MV-4-11 (cell line): ENCODE results near the gene COL4A1.

Source experiments
- DNase-seq: peaks from one replicate; lab custom pipeline; 2025; lab: John Stamatoyannopoulos, UW

COL4A1 gene

DNA sequence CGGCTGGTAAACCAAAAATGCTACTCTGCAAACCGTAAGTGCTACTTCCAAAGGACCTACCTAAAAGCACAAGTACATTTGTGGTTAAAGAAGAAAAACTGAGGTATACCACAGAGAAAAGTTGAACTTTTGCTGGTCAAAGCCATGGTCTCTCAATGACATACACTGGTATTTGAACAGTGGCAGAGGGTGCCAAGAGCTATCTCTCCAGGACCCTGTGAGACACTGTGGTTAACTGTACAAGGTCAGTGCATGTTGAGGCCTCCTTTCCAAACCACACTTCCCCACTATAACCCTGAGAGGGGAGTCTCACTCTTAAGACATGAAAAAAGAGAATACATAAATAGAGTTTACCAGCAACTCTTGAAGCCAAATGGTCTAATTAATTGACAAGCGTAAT is 49.5 kb downstream of the COL4A1 start:
- DNase-seq, result no peak

- no peak for DNase-seq
These were observed 50.6 kb downstream of the COL4A1 start for GRCh38 chr13:110256126-110256905.

DNA sequence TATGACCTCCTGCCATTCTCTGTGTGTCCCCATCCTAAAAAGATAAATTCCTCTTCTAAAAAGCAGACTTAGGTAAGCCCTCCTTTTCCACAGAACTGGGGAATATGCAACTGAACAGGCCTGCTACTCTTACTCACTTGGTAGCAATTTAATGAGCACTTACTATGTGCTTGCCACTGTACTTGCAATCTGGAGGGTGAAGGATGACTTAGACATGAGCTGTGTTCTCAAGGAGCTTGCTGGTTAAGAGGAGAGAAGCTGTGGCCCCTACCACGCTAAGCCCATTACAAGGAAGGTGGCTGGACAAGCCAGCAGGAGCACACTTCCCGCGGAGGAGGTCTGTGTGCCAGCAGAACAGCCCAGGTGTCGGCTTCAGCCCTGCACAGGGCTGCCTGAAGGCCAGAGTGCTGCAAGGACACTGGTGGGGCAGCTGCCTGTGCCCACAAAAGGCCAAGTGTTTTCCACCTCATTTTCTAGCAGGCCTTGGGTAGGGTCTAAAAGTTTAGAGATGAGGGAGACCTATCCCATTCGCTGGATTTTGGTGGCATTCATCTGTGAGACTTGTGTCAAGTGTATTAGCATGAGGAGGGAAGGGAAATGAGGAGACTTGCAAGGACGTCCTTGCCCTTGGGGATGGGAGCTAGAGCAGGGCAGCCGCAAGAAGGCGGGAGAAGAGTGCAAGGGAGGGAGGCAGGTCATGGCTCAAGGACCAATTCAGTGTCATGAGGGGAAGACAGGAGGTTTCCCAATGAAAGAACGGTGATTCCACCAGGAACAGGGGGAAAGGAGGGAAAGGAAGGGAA is 52.0 kb downstream of the COL4A1 start:
- no peak for DNase-seq

- no peak for DNase-seq
These were observed 52.7 kb downstream of the COL4A1 start for GRCh38 chr13:110254151-110254679.

GRCh38 chr13:110251193-110251819 is 55.7 kb downstream of the COL4A1 start:
- no peak for DNase-seq

- no peak for DNase-seq
These were observed 56.6 kb downstream of the COL4A1 start for GRCh38 chr13:110250258-110250891.

DNA sequence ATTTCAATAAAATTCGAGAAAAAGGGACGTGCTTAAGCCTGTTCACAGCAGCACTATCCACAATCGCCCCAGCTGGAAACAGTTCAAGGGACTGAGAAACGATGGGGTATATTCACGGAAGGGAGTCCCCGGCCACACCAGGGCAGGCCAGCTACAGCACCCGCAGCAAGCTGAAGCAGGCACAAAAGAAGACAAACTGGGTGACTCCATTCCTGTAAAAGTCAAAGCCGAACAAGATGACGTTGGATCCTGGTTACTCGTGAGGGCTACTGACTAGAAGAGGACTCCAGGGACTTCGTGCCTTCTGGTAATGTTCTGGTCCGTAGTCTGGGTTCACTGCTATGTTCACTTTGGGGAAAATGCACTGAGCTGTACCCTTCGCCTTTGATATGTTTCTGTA is 57.6 kb downstream of the COL4A1 start:
- no peak for DNase-seq

DNA sequence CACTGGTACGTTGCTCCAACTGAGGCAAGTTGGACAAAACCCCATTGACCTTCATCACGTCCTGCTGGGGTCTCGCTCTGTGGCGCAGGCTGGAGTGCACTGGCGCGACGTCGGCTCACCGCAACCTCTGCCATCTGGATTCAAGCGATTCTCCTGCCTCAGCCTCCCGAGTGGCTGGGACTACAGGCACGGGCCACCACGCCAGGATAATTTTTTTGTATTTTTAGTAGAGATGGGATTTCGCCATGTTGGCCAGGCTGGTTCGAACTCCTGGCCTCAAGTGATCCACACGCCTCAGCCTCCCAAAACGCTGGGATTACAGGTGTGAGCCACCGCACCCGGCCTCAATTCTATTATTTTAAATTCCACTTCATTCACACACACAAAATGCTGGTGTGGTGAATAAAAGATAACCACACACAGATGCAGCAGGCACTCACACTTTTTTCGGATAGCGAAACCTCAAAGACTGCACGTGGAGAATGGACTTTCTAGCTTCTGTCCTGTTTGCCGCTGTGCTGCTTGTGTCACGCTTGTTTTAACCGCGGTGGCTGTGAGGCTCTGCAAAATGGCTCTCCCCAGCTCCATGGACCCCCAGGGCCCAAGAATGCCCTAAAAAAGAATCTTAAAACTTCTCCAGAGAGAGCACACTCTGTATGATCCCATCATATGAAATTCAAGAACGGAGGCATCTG is 58.4 kb downstream of the COL4A1 start:
- DNase-seq, result no peak

DNA sequence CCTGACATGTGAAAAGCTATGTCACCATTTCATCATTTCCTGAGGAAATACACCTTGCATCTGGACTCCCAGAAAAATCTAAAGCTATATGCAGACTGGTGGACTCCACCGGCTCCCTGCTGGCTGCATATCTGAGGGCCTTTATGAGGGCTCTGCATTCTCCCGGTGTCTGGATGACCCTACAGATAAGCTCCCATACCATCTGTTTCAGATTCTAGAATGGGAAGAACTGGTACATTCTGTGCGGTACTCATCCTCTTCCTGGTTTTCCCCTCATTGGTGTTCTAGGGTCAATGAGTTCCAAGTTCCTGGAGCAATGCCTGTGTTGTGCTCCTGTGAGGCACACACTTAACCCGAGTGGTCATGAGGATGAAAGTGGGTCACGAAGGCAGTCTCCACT is 60.4 kb downstream of the COL4A1 start:
- DNase-seq, result no peak

GRCh38 chr13:110245416-110245899 is 61.5 kb downstream of the COL4A1 start:
- no peak for DNase-seq

DNA sequence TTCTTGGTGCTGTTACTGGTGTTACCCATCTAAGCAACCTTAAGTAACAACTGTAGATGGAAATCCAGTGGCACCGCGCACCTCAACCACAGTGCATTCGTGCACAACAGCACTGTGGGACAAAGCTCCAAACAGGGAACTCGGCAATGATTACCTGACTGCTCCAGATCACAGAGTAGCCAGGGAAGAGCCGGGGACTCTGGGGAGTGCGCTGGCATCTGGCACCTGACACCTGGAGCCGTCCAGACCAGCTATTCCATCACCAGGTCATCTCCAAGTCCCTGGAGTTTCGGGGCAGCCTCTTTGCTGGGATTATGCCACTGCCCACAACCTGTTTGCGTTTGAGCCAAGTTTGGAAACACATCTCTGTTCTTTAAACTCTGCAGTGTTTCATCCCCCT is 62.0 kb downstream of the COL4A1 start:
- DNase-seq, result no peak

DNA sequence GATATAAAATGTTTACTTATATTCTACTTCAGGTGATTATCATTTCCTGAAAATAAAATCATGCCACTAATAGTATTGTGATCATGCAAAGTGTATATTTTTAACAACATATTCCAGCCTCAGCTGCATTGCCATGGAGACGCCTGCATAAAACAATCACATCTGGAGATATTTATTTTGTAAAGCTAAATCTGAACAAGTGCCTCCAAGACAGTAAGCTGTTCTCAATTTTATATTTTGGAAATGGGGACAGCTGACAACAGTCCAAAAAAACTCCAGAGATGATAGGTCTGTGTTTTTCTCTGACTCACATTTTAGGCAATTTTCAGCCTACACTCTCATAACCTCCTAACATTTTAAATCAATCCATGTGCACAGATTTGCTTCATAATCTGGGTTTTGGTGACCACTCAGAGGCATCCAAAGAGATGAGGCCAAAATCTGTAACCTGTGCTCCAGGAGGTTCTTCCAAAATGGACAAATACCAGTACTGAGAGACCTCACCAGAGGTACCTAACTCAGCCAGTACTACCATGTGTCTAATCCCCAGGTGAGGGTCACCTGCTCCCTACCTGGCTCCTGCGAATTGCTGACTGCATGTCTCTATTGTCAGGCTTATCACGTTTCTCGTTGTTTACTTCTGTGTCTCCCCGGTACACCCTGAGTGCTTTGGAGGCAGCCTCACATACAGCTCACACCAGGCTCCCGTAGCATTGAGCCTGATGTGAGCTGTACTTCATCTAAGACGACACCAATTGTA is 62.7 kb downstream of the COL4A1 start:
- DNase-seq, result no peak

GRCh38 chr13:110242615-110243014 is 64.3 kb downstream of the COL4A1 start:
- no peak for DNase-seq

DNA sequence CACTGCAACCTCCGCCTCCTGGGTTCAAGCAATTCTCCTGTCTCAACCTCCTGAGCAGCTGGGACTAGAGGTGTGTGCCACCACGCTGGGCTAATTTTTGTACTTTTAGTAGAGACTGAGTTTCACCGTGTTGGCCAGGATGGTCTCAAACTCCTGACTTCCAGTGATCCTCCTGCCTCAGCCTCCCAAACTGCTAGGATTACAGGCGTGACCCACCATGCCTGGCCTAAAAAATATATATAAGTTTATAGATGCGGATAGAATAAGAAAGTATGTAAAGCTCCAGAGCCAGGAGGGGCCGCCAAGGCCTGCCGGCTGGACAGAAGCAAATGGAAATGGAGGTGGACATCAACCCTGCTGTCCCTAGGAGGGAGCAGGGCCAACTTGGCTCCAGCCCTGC is 66.0 kb downstream of the COL4A1 start:
- DNase-seq, result no peak

GRCh38 chr13:110240352-110240751 is 66.6 kb downstream of the COL4A1 start:
- DNase-seq, result no peak

DNA sequence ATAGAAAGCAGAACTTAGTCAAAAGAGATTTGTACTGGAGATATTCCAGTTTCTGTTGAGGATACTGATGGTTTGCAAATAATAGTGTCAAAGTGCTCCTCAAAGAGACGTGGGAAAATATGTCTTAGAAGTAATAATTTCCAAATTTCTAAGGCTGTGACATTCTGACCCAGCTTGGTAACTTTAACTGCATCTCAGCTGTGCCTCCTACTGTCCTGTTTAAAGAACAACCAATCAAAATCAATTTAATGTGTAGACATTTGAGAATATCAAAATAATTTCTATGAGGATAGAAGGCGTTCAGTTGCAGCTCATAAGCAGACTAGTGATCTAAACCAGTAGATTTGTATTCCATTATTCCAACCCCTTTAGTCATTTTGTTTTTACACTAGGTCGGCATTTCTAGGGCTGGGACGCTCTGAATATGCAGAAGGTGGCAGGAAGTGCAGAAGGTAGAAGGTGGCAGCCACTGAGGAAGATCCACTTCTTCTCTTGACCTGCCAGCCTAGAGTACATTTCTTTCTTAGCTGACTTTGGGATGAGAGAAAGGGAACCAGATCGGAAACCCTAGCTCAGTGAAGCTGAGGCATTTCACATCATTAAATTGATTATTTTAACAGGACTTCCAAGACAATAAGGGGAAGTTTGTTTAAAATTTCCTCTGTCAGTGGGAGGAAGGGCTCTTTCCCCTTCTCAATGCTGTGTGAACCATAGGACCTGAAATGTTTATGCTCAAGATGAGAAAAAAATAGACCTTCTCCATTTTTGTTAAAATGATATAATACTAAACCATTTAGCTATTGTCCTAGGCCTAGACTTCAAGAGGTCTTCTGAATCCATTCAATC is 67.5 kb downstream of the COL4A1 start:
- no peak for DNase-seq

- no peak for DNase-seq
These were observed 68.2 kb downstream of the COL4A1 start for GRCh38 chr13:110238818-110239195.

- DNase-seq, result no peak
These were observed 68.8 kb downstream of the COL4A1 start for GRCh38 chr13:110237875-110238817.

GRCh38 chr13:110236831-110237261 is 70.1 kb downstream of the COL4A1 start:
- DNase-seq, result no peak
